GM20431 (cell line): ENCODE data around the gene POLE2.
"Not testable (repeated sequence)": the region's sequence is repeated elsewhere in the genome, so short reads cannot be mapped to it uniquely, and the experiment has no call there.

Experiments
- in situ Hi-C: fragments of 300-500 bp; cut with MseI, MboI; formaldehyde crosslinking; loops from one replicate; pipeline ENCODE4 v1.15.0; 2020; ENCODE audit warnings: low sequenced_read_pairs; ENCODE audit not compliant: unreplicated experiment

POLE2 gene, protein sequence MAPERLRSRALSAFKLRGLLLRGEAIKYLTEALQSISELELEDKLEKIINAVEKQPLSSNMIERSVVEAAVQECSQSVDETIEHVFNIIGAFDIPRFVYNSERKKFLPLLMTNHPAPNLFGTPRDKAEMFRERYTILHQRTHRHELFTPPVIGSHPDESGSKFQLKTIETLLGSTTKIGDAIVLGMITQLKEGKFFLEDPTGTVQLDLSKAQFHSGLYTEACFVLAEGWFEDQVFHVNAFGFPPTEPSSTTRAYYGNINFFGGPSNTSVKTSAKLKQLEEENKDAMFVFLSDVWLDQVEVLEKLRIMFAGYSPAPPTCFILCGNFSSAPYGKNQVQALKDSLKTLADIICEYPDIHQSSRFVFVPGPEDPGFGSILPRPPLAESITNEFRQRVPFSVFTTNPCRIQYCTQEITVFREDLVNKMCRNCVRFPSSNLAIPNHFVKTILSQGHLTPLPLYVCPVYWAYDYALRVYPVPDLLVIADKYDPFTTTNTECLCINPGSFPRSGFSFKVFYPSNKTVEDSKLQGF

DNA sequence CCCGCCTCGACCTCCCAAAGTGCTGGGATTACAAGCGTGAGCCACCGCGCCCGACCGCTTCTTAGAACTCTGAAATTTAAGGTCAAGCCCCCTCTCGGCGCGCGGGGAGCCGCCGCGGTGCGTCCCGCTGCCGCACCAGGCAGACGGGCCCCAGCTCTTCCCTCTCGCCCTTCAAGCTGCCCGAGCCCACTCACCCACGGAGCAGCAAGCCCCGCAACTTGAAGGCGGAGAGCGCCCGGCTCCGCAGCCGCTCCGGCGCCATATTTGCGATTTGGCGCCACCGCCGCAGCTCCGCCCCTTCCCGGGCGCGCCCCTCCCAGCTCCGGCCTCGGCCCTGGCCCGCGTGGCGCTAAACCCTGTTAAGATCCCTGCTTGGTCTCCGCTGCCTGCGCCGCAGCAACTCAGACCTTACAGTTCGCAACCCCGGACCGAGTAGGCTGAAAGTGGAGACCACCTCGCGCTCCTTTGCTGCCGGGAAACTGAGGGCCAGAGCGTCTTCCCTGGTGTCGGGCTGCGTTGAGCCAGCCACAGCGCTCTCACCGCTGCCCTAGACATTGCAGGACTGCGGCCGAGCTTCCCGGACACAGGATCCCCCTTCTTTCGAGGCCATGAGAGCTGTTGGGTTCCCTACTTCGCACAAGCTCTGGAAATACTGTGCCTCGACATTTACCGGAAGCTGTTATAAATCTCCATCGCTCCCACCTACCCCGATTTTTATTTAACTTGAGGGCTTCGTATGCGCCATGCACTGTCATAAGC, at the start of gene POLE2:
Gene POLE2, minus strand, starts transcription at position 273 of the 759 bp plus-strand sequence. Its CDS starts 11 bp downstream, at position 262.
- in situ Hi-C loops = no loop called here

DNA sequence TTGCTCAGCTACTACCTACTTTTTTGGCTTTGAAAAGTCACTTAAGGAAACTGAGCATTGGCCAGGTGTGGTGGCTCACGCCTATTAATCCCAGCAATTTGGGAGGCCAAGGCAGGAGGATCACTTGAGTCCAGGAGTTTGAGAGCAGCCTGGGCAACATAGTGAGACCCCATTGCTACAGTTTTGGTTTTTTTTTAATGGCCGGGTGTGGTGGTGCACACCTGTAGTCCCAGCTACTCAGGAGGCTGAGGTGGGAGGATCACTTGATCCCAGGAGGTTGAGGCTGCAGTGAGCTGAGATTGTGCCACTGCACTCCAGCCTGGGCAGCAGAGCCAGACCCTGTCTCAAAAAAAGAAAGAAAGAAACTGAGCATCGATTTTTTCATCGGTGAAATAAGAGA, 47.7 kb upstream of the POLE2 start:
- in situ Hi-C loops = not testable (repeated sequence)

DNA sequence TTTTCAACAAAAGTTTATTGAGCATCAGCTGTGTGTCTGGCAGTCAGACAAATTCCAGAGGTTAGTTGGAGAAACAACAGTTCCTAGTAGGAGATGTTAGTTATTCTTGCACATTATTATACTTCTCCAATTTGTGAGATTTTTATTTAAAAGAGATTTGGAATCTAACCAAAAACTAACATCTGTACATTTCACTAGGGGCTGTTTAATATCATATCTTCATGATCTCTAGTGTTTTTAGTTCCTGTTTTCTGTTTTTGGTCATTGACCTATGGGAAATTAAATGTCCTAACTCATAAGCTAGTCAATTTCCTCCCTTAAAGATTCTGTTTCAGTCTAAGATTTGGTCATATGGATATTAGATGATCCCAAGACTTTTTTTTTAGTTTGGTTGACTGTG, 45.8 kb upstream of the POLE2 start:
- in situ Hi-C loops = no loop called here

DNA sequence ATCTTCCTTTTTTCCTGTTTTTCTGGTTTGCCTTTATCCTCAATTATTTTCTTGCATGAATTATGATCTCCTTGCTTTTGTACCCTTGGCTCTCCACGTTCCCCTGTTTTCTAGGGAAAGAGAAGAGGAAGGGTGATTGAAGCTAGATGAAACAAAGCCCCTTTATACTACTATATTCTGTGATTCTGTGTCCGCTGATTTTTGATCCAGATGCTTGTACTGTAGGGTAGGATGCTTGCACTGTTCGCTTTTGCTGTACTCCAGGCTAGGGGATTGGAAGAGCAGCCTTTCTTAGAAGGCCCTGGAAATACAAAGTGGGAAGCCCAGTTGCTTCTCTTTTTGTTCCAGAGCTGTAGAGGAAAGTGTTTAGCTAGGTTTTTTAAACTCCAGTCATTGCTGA, 44.9 kb upstream of the POLE2 start:
- in situ Hi-C loops = no loop called here

DNA sequence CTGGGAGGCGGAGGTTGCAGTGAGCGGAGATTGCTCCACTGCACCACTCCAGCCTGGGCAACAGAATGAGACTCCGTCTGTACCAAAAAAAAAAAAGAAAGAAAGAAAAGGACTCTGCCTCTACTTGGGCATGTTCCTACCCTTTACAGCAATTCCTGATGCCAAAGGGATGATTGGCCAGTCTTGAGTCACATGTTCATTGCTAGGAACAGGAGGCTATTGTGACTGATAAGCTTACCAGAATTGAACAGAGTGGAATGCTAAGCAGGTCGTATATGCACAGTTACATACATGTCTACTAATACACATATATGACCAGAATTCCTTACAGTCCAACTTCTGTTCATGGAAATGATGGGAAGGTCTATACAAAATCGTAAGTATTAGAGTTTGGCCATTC, 39.2 kb upstream of the POLE2 start:
- in situ Hi-C loops = no loop called here

DNA sequence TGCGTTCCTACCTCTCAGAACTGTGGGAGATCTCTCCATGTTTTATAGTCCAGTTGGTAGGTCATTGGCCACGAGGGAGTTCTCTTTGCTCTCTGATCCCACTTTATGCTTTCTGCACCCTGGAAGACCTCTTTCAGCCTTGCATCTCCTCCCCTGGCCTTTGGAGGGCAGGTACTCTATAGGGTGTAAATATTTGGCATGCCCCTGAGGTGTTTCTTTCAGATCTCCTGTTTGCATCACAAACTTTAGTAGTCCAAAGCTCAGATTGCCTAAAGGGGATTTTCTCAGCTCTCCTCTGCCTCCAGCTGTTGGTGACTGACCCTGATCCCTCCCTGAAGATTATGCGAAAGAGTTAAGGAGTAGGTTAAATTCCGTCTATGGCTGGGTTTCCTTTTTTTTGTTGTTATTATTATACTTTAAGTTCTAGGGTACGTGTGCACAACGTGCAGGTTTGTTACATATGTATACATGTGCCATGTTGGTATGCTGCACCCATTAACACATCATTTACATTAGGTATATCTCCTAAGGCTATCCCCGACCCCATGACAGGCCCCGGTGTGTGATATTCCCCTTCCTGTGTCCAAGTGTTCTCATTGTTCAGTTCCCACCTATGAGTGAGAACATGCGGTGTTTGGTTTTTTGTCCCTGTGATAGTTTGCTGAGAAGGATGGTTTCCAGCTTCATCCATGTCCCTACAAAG, 33.9 kb upstream of the POLE2 start:
- in situ Hi-C loops = not testable (repeated sequence)

DNA sequence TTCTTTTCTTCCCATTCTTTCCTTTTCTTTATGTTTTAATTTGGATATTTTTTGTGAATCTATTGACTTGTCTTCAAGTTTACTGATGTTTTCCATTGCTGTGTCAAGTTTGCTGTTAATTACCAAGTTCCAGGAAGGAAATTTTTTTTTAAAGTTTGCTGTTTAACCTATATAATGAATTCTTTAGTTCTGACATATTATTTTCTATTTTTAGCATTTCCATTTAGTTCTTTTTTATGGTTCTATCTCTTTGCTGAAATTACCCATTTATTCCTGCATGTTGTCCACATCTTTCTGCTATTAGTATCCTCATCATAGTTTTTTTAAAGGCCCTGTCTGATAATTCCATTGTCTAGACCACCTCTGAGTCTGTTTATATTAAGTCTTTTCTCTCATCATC, 32.7 kb upstream of the POLE2 start:
- in situ Hi-C loops = no loop called here

DNA sequence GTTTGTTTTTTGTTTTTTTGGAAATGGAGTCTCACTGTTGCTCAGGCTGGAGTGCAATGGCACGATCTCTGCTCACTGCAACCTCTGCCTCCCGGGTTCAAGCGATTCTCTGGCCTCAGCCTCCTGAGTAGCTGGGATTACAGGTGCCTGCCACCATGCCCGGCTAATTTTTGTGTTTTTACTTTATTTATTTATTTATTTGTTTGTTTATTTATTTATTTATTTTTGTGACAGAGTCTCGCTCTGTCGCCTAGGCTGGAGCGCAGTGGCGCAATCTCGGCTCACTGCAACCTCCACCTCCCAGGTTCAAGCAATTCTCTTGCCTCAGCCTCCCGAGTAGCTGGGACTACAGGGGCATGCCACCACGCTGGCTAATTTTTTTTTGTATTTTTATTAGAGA, 23.0 kb upstream of the POLE2 start:
- in situ Hi-C loops = not testable (repeated sequence)

DNA sequence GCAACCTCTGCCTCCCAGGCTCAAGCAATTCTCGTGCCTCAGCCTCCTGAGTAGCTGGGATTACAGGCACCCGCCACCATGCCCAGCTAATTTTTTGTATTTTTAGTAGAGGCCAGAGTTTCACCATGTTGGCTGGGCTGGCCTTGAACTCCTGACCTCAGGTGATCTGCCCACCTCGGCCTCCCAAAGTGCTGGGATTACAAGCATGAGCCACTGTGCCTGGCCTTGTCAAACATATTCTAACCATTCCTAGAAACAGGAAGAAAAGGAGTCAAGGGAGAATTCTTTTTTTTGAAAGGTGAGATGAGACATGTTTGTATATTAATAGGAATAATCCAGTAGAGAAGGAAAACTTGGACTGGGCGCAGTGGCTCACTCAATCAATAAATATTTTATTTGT, 16.5 kb upstream of the POLE2 start:
- in situ Hi-C loops = not testable (repeated sequence)

DNA sequence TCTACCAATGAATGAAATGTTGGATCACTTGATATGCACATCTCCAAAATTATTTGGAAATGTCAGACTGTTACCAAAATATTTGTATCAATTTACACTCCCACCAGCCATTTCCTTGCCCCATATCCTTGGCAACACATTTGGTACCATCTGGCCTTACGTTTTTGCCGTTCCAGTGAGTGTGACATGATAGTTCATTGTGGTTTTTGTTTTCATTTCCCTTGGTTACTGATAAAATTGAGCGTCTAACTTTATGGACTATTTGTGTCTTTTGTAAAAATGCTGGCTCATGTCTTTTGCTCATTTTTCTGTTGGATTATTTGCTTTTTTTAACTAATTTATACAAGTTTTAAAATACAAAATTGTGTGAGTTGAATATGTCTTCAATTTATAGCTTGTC, 16.0 kb upstream of the POLE2 start:
- in situ Hi-C loops = no loop called here

DNA sequence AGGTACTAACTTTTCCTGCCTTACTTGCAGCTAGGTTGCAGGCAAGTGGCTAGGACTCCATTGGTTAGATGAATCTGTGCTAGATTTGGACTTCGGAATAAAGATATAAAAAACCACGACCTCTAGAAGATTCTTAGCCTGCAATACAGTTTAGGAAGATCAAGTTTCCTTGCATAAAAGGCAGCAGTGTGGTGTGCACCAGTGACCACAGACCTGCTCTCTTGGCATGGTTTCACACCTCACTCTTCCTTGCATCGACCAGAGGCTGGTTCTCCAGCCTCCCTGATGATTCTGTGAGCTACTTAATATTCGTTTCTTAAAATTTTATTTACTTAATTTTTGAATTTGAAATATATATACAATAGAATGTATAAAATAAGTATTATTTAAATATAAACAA, 14.7 kb upstream of the POLE2 start:
- in situ Hi-C loops = no loop called here

DNA sequence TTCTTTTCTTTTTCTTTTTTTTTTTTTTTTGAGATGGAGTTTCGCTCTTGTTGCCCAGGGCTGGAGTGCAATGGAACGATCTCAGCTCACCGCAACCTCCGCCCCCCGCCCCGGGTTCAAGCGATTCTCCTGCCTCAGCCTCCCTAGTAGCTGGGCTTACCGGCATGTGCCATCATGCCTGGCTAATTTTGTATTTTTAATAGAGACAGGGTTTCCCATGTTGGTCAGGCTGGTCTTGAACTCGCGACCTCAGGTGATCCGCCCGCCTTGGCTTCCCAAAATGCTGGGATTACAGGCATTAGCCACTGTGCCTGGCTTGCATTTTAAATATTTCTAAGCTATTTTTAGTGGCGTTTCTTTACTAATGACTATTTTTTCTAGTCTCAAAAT, 5.7 kb upstream of the POLE2 start:
- in situ Hi-C loops = not testable (repeated sequence)

DNA sequence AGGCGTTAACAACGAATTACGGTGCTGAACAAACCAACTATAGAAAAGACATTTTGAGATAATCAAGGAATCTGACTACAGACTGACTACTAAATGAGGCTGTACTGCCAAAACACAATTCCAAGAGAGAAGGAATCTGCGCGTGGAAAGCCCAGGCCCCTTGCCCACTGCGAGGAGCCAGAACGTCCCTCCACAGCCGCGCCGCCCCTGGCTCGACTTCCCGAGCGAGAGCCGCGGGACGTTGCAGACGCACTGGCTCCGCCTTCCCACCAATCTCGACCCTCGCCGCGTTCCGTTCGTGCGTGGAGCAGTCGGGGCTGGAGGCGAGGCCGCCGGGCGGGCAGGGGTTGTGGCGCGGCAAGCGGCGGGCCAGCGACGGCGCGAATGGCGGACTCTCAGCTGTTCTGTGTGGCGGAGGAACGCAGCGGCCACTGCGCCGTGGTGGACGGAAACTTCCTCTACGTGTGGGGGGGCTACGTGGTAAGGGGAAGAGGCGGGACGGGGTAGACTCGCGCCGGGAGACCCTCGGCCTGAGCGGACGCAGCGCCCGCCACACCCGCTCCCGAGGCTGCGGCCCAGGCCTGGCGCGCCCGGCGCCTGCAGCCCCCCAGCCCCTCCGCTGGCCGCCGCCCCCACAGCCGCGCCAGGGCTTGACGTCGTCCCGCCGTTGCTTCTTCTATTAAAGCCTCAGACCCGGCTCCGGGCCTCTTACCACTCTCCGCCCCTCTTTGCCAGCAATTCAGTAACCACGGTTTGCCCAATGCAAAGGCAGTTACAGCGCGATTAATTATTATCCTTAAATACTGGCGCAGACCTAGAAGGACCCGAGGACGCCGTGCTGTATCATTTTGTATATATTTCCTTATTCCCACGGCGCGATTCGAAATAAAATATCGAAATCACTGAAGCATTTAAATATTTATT, 5.1 kb upstream of the POLE2 start, which contains the start of gene KLHDC1:
Gene KLHDC1, plus strand, starts transcription at position 310 of the 924 bp plus-strand sequence. Its CDS starts 75 bp downstream, at position 385.
- in situ Hi-C loops = no loop called here

DNA sequence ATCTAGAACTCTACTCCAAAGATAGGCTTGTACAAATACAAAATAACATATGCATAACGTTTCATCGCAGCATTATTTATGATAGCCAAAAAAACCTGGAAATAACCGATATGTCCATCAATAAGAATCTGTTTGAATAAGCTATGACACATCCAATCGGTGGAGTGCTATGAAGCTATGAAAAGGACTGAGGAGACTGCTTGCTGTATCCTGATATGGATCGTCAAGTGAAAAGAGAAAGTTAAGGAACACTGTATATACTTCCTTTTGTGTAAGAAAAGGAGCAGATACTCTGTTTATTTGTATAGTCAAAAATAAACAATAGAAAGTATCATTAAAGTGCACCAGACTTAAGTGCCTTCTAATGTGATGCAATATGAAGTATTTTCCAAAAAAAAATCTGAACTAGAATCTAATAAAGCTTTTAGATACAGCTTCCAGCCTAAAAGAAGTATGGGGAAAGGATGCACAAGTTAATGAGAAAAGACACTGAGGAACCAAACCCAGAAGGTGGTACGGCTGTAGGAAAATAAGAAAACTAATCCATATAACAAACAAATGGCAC, 4.3 kb upstream of the POLE2 start:
- in situ Hi-C loops = no loop called here

DNA sequence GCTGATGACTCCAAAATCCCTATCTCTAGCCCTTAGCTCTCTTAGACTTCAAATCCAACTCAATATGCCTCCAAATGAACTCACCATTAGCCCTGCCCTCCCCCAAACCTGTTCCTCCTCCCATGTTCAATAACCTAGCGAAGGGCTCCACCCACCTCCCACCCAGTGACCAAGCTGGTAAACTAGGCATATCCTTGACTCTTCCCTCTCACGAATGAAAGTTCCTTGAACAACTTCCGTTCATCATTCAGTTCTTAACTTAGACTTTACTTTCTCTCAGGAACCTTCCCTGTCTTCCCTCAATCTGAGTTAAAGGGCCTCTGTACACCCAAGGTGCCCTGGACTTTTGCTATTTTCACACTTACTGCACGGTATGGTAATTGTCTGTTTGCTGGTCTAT, 3.0 kb upstream of the POLE2 start:
- in situ Hi-C loops = no loop called here

DNA sequence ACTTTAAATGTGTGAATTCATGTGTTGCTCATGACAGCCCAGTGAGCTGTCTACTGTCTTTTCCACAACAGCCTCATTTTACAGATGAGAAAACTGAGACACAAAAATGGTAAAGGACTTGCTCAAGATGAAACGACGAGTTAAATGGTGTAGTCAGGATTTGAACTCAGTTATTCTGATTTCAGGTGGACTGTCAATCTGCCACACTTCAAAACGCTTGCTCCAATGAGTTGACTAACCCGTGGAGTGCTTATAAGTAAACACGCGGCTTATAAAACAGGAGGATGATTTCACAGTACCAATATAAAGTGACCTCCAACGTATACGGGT, 652 bp upstream of the POLE2 start:
- in situ Hi-C loops = no loop called here

DNA sequence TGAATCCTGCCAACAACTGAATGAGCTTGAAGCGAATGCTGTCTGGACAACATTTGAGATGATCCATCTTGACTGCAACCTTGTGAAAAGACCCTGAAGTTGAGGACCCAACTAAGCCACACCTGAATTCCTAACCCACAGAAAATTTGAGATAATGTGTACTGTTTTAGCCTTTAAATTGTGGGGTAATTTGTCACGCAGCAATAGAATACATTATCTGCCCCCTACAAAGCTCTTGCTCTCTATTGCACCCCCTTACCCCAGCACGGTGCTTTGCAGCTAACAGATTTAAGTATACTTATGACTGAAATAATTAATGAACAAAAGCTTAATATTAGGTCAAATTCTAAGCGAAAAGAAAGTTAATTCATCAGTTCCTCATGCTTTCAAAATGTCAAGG, 1.6 kb downstream of the POLE2 start:
- in situ Hi-C loops = no loop called here

DNA sequence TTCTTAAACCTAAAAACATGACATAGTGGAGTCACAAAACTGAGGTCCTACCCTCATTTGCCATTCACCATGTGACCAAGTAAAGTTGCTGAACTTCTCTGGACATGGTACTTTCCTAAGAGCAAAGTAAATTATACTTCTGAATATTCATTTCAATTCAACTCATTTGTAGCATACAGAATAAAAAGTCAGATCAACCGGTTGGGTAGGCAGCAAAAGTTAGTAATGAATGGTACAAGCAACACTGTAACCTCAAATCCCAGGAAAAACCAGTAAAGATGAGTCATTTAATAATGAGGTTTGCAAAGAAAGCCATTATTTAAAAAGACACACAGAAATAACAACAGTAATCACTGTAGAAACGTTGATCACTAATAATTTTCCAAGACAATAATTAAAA, 8.7 kb downstream of the POLE2 start:
- in situ Hi-C loops = no loop called here

DNA sequence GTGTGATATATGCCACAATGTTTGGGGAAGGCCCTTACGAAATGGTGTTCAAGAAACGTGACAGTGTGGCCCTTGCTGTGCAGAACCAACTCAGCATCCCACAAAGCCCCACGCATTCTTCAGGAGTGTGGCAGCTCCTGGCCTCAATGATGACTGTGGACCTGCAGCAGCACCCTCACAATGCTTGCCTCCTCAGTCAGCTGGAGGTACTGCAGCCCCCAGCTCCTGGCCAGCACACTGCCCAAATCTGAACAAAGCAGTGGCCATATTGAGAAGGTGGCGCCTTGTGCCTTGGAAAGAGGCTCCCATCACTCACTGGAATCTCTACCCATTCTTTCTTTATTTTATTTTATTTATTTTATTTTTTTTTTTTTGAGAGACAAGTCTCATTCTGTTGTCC, 10.4 kb downstream of the POLE2 start:
- in situ Hi-C loops = no loop called here
